Measurements from ENCODE around the gene GORAB. TPM values are rescaled to one million over a fixed set of nuclear protein-coding genes. Genes with fewer than 3 reads are reported as not detected.

The GORAB gene
- total and polyA plus RNA-seq, 12 donors = 5.6 to 14.4 (median 9.4) TPM

GRCh38 chr1:170536924-170537551, 5.1 kb downstream of the GORAB start:
- DNase-seq (no peak), ATAC-seq (peak in 5 of 8 donors; percentile 40 to 75 (median 57))
- H3K27ac ChIP-seq = peak overlapping the region in 9 of 10 donors; percentile 34 to 82 (median 60)
- intact Hi-C loops (cut with DNase I) = loop anchor here in 7 of 10 donors (5.0 to 10.0 kb wide), 7 partner anchors 122 to 602 kb away; partner anchors contain the start of genes PRRX1 (in 6 of the 7) and KIFAP3 (in 3 of the 7)
- H3K9me3 ChIP-seq = no peaks in the 10 kb centered on the region
- TF ChIP-seq, protein P1, sequence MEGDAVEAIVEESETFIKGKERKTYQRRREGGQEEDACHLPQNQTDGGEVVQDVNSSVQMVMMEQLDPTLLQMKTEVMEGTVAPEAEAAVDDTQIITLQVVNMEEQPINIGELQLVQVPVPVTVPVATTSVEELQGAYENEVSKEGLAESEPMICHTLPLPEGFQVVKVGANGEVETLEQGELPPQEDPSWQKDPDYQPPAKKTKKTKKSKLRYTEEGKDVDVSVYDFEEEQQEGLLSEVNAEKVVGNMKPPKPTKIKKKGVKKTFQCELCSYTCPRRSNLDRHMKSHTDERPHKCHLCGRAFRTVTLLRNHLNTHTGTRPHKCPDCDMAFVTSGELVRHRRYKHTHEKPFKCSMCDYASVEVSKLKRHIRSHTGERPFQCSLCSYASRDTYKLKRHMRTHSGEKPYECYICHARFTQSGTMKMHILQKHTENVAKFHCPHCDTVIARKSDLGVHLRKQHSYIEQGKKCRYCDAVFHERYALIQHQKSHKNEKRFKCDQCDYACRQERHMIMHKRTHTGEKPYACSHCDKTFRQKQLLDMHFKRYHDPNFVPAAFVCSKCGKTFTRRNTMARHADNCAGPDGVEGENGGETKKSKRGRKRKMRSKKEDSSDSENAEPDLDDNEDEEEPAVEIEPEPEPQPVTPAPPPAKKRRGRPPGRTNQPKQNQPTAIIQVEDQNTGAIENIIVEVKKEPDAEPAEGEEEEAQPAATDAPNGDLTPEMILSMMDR (IDR thresholded peaks at IDR 0.05) = no peak
- peaks cover 0 to 41% (median 25%) of the 10 kb centered on the region in 9 donors for H3K36me3 ChIP-seq
- H3K4me1 ChIP-seq = peaks cover 0 to 50% (median 39%) of the 10 kb centered on the region in 9 donors
- H3K4me3 ChIP-seq = no peak overlapping the region
- WGBS, 2 donors = 99 to 100% methylated on average over 1 of the region's 1 CpG
- H3K27me3 ChIP-seq = no peaks in the 10 kb centered on the region

GRCh38 chr1:170537798-170538503, 6.0 kb downstream of the GORAB start:
- H3K27ac ChIP-seq = peak overlapping the region in 8 of 10 donors; percentile 34 to 82 (median 63)
- H3K36me3 ChIP-seq = peaks cover 0 to 50% (median 32%) of the 10 kb centered on the region in 9 donors
- peaks cover 0 to 45% (median 37%) of the 10 kb centered on the region in 9 donors for H3K4me1 ChIP-seq
- H3K9me3 ChIP-seq = no peaks in the 10 kb centered on the region
- intact Hi-C loops (cut with DNase I) = loop anchor here in 7 of 10 donors (5.0 to 10.0 kb wide), 7 partner anchors 123 to 603 kb away; partner anchors contain the start of genes PRRX1 (in 6 of the 7) and KIFAP3 (in 3 of the 7)
- peak in 6 of 8 donors; percentile 34 to 82 (median 74) for ATAC-seq
- no peak overlapping the region for H3K4me3 ChIP-seq
- TF ChIP-seq, protein P1 (IDR thresholded peaks at IDR 0.05) = no peak
- no peak for DNase-seq
- H3K27me3 ChIP-seq = no peaks in the 10 kb centered on the region

DNA sequence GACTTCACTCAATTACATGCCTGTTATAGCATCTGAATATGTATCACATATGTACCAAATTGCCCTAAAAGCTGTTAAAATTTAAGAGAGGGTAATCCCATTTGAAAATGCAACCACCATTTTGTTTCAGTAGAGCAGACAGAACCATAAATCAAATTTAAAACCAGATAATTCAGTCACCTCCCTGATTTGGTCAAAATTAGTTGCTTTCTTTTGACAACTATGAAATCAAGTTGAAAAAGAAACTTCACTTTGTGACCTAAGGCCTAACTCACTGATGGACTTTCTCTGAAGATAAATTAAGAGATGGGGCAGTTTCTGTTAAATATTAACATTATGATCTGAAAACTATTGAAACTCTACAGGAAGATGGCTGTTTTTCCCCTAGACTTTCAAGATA, 6.7 kb downstream of the GORAB start:
- intact Hi-C loops (cut with DNase I) = loop anchor here in 7 of 10 donors (5.0 to 10.0 kb wide), 7 partner anchors 124 to 604 kb away; partner anchors contain the start of genes PRRX1 (in 6 of the 7) and KIFAP3 (in 3 of the 7)
- TF ChIP-seq, protein P1 (IDR thresholded peaks at IDR 0.05) = no peak
- no peaks in the 10 kb centered on the region for H3K27me3 ChIP-seq
- H3K27ac ChIP-seq = peak overlapping the region in 7 of 10 donors; percentile 34 to 82 (median 66)
- H3K4me3 ChIP-seq = no peak overlapping the region
- ATAC-seq (no peak), DNase-seq (no peak)
- H3K36me3 ChIP-seq = peaks cover 0 to 57% (median 36%) of the 10 kb centered on the region in 9 donors
- no peaks in the 10 kb centered on the region for H3K9me3 ChIP-seq
- H3K4me1 ChIP-seq = peaks cover 0 to 37% (median 29%) of the 10 kb centered on the region in 9 donors

GRCh38 chr1:170539154-170539553, 7.2 kb downstream of the GORAB start:
- Histone ChIP-seq H3K27me3 (no peaks in the 10 kb centered on the region), H3K27ac (peak overlapping the region in 5 of 10 donors; percentile 15 to 82 (median 48)), H3K9me3 (no peaks in the 10 kb centered on the region), H3K36me3 (peaks cover 0 to 61% (median 38%) of the 10 kb centered on the region in 9 donors), H3K4me3 (no peak overlapping the region), H3K4me1 (peaks cover 0 to 33% (median 25%) of the 10 kb centered on the region in 9 donors)
- TF ChIP-seq, protein P1 (IDR thresholded peaks at IDR 0.05) = no peak
- 94% methylated on average over 9 of the region's 9 CpGs for WGBS, 2 donors
- DNase-seq = no peak
- intact Hi-C loops (cut with DNase I) = loop anchor here in 7 of 10 donors (5.0 to 10.0 kb wide), 7 partner anchors 123 to 604 kb away; partner anchors contain the start of genes PRRX1 (in 6 of the 7) and KIFAP3 (in 3 of the 7)
- no peak for ATAC-seq
